Upper lobe of left lung (tissue), 6 donors: Measurements from ENCODE around the gene MGMT. TPM values are rescaled to one million over a fixed set of nuclear protein-coding genes. Genes with fewer than 3 reads are reported as not detected.

Experiments
- ATAC-seq, 2 donors: fragments of 200-7000 bp; cut with Tn5 transposase; one replicate each; pipeline ENCODE4 v1.9.1; 2022; ENCODE audit warnings: mild to moderate bottlenecking in 2 of 2, moderate library complexity in 2 of 2; ENCODE audit not compliant: low FRiP score in 2 of 2
- DNase-seq, 2 donors: peaks; one replicate each; pipeline ENCODE4 v3.0.0-alpha.2; 2019 to 2020
- H3K27ac ChIP-seq, 4 donors: fragments of 200-600 bp; sonication (generic); one replicate each; pipeline ENCODE4 v1.5.1; 2016 to 2019
- H3K27me3 ChIP-seq, 4 donors: fragments of 200-600 bp; sonication (generic); one replicate each; pipeline ENCODE4 v1.5.1; 2017 to 2019
- H3K36me3 ChIP-seq, 4 donors: fragments of 200-600 bp; sonication (generic); one replicate each; pipeline ENCODE4 v1.5.1; 2016 to 2019
- H3K4me1 ChIP-seq, 4 donors: fragments of 200-600 bp; sonication (generic); one replicate each; pipeline ENCODE4 v1.5.1; 2018 to 2019
- H3K4me3 ChIP-seq, 4 donors: fragments of 200-600 bp; sonication (generic); one replicate each; pipeline ENCODE4 v1.5.1; 2017 to 2019; ENCODE audit warnings: mild to moderate bottlenecking in 2 of 4, moderate library complexity in 1 of 4
- H3K9me3 ChIP-seq, 4 donors: fragments of 200-600 bp; sonication (generic); one replicate each; pipeline ENCODE4 v1.5.1; 2018 to 2019
- CTCF ChIP-seq, 6 experiments: fragments of 450-650 bp in 4 of 6; fragments of 200-600 bp in 2 of 6; sonication (generic) in 2 of 6; IDR thresholded peaks; one replicate each; pipeline ENCODE4 v1.5.1; 2016 to 2019; ENCODE audit warnings: antibody characterized with exemption in 6 of 6
- EP300 ChIP-seq, 4 donors: sonication (generic); formaldehyde crosslinking; IDR thresholded peaks; one replicate each; pipeline ENCODE4 v1.5.1; 2017; ENCODE audit warnings: antibody characterized with exemption in 4 of 4, control low read depth in 2 of 4
- POLR2A ChIP-seq, 4 donors: fragments of 450-650 bp; IDR thresholded peaks; one replicate each; pipeline ENCODE4 v1.5.1; 2016 to 2017; ENCODE audit warnings: antibody characterized with exemption in 4 of 4, mild to moderate bottlenecking in 2 of 4
- POLR2AphosphoS5 ChIP-seq, 2 donors: sonication (generic); formaldehyde crosslinking; IDR thresholded peaks; one replicate each; pipeline ENCODE4 v1.5.1; 2017; ENCODE audit warnings: antibody characterized with exemption in 2 of 2
- WGBS, 2 donors: methylation state at CpG; one replicate each; pipeline ENCODE4 v1.1.5; 2017 to 2018; 5-methylcytosine and 5-hydroxymethylcytosine counted together
- total RNA-seq, 6 donors: library from RNA; depleted of rRNA in 4 of 6; stranded (reverse); fragments of >200 nt in 4 of 6; gene quantifications; one replicate each; pipeline versions ENCODE4 v1.1.0 to v1.2.1, GENCODE V29; 2016 to 2021
- donor health status: DM: no; HTN: no; CAD: no; lungs with moderate emphysema.
- donor health status: DM: no; HTN: yes; CAD: no; lungs with severe emphysema.

MGMT gene
- total RNA-seq, 6 donors from 2014 or later: 20.9 to 44.0 (median 29.6) TPM

- DNase-seq: peak in 1 of 2 donors; percentile 13
- no peak overlapping the region for H3K4me3 ChIP-seq
- TF ChIP-seq POLR2AphosphoS5 (IDR thresholded peaks at IDR 0.05): no peak
- no peak for TF ChIP-seq EP300 (IDR thresholded peaks at IDR 0.05)
- no peak for TF ChIP-seq CTCF (IDR thresholded peaks at IDR 0.05)
- no peak for TF ChIP-seq POLR2A (IDR thresholded peaks at IDR 0.05)
- H3K27me3 ChIP-seq: no peaks in the 10 kb centered on the region
- ATAC-seq: no peak
- H3K36me3 ChIP-seq: peaks cover 0 to 14% (median 7%) of the 10 kb centered on the region in 4 donors
- H3K4me1 ChIP-seq: peaks cover 0 to 13% (median 6%) of the 10 kb centered on the region in 4 donors
- no peaks in the 10 kb centered on the region for H3K9me3 ChIP-seq
- 93 to 99% methylated on average over 7 of the region's 7 CpGs for WGBS, 2 donors
- H3K27ac ChIP-seq: no peak overlapping the region
These were observed 293.4 kb downstream of the MGMT start for GRCh38 chr10:129760416-129760815.

- H3K27ac ChIP-seq: no peak overlapping the region
- DNase-seq: peak; percentile 18 to 62
- H3K9me3 ChIP-seq: no peaks in the 10 kb centered on the region
- ATAC-seq: no peak
- H3K36me3 ChIP-seq: peaks cover 0 to 14% (median 7%) of the 10 kb centered on the region in 4 donors
- 93 to 98% methylated on average over 21 to 24 of the region's 24 CpGs for WGBS, 2 donors
- no peak for TF ChIP-seq POLR2A (IDR thresholded peaks at IDR 0.05)
- TF ChIP-seq CTCF (IDR thresholded peaks at IDR 0.05): no peak
- no peak for TF ChIP-seq POLR2AphosphoS5 (IDR thresholded peaks at IDR 0.05)
- TF ChIP-seq EP300 (IDR thresholded peaks at IDR 0.05): no peak
- peaks cover 0 to 13% (median 6%) of the 10 kb centered on the region in 4 donors for H3K4me1 ChIP-seq
- no peak overlapping the region for H3K4me3 ChIP-seq
- H3K27me3 ChIP-seq: no peaks in the 10 kb centered on the region
These were observed 294.3 kb downstream of the MGMT start for GRCh38 chr10:129761197-129761972.

- peak in 1 of 2 donors; percentile 15 for DNase-seq
These were observed 295.2 kb downstream of the MGMT start for GRCh38 chr10:129761981-129762956.

More at GRCh38 chr10:129761981-129762956, 295.2 kb downstream of the MGMT start:
- TF ChIP-seq POLR2A (IDR thresholded peaks at IDR 0.05) (no peak), EP300 (IDR thresholded peaks at IDR 0.05) (no peak), POLR2AphosphoS5 (IDR thresholded peaks at IDR 0.05) (no peak), CTCF (IDR thresholded peaks at IDR 0.05) (no peak)
- Histone ChIP-seq H3K27ac (no peak overlapping the region), H3K36me3 (peaks cover 0 to 14% (median 7%) of the 10 kb centered on the region in 4 donors), H3K27me3 (no peaks in the 10 kb centered on the region), H3K4me1 (peaks cover 0 to 6% (median 3%) of the 10 kb centered on the region in 4 donors), H3K4me3 (no peak overlapping the region), H3K9me3 (no peaks in the 10 kb centered on the region)
- no peak for ATAC-seq
- 90 to 92% methylated on average over 25 of the region's 25 CpGs for WGBS, 2 donors
